Osteoblast (primary cell): Measurements from ENCODE around the gene KCNA1. TPM values are rescaled to one million over a fixed set of nuclear protein-coding genes. Genes with fewer than 3 reads are reported as not detected.

Experiments used
- DNase-seq: peaks from one replicate; pipeline ENCODE4 v3.0.0; 2011; ENCODE audit warnings: low spot score, mixed read lengths; ENCODE audit not compliant: insufficient read length; ENCODE audit errors: missing footprints
- H2AFZ ChIP-seq: 2 replicates; pipeline ENCODE4 v1.6.0; 2011; ENCODE audit warnings: mild to moderate bottlenecking, low read length
- H3K27ac ChIP-seq: 2 replicates; pipeline ENCODE4 v1.5.1; 2011; ENCODE audit warnings: mild to moderate bottlenecking, low read depth, low read length, moderate library complexity
- H3K27me3 ChIP-seq: 2 replicates; pipeline ENCODE4 v1.6.0; 2012; ENCODE audit warnings: mild to moderate bottlenecking, control low read depth, inconsistent platforms, low read length, moderate library complexity; ENCODE audit not compliant: insufficient read depth
- H3K36me3 ChIP-seq: 2 replicates; pipeline ENCODE4 v1.5.1; 2011; ENCODE audit warnings: mild to moderate bottlenecking, low read length, control low read depth, moderate library complexity; ENCODE audit not compliant: insufficient read depth
- H3K4me1 ChIP-seq: 2 replicates; pipeline ENCODE4 v1.5.1; 2011; ENCODE audit warnings: mild to moderate bottlenecking, low read length, control low read depth, moderate library complexity; ENCODE audit not compliant: insufficient read depth
- H3K4me2 ChIP-seq: 2 replicates; pipeline ENCODE4 v1.6.0; 2011; ENCODE audit warnings: mild to moderate bottlenecking, low read length; ENCODE audit not compliant: insufficient read depth
- H3K4me3 ChIP-seq: fragments of 200-600 bp; sonication (generic); 3 replicates; pipeline ENCODE4 v1.5.1; 2012; ENCODE audit warnings: mild to moderate bottlenecking, low read length, inconsistent platforms; ENCODE audit not compliant: insufficient read depth
- H3K79me2 ChIP-seq: 2 replicates; pipeline ENCODE4 v1.6.0; 2012; ENCODE audit warnings: mild to moderate bottlenecking, low read length, control low read depth, inconsistent platforms; ENCODE audit not compliant: insufficient read depth
- H3K9me3 ChIP-seq: 2 replicates; pipeline ENCODE4 v1.5.1; 2011; ENCODE audit warnings: low read depth, low read length, control low read depth
- H4K20me1 ChIP-seq: 2 replicates; pipeline ENCODE4 v1.6.0; 2012; ENCODE audit warnings: mild to moderate bottlenecking, low read length, control low read depth; ENCODE audit not compliant: insufficient read depth
- CTCF ChIP-seq: IDR thresholded peaks from 2 replicates; pipeline ENCODE4 v1.5.1; 2011; ENCODE audit warnings: mild to moderate bottlenecking, low read depth, low read length, moderate library complexity; ENCODE audit errors: extremely low read depth
- total RNA-seq: library from RNA; depleted of rRNA; stranded (reverse); fragments of >200 nt; gene quantifications from 2 replicates; pipeline ENCODE4 v1.2.3, GENCODE V29; 2012

Gene KCNA1
- total RNA-seq, 1 donor: under 0.01 TPM

- H4K20me1 ChIP-seq: no peaks in the 10 kb centered on the region
- DNase-seq: no peak
- H3K4me3 ChIP-seq: no peak overlapping the region
- H3K27me3 ChIP-seq: no peaks in the 10 kb centered on the region
- H3K4me1 ChIP-seq: no peaks in the 10 kb centered on the region
- no peak overlapping the region for H3K27ac ChIP-seq
- no peaks in the 10 kb centered on the region for H3K36me3 ChIP-seq
- H3K4me2 ChIP-seq: no peak overlapping the region
- H2AFZ ChIP-seq: no peak overlapping the region
- no peak for TF ChIP-seq CTCF
- no peaks in the 10 kb centered on the region for H3K9me3 ChIP-seq
- no peaks in the 10 kb centered on the region for H3K79me2 ChIP-seq
These were observed 10.3 kb upstream of the KCNA1 start for GRCh38 chr12:4899364-4899763.

- Histone ChIP-seq H4K20me1 (no peaks in the 10 kb centered on the region), H3K9me3 (no peaks in the 10 kb centered on the region), H3K27ac (no peak overlapping the region), H3K79me2 (no peaks in the 10 kb centered on the region), H3K27me3 (no peaks in the 10 kb centered on the region), H3K4me1 (no peaks in the 10 kb centered on the region), H2AFZ (no peak overlapping the region), H3K36me3 (no peaks in the 10 kb centered on the region), H3K4me3 (no peak overlapping the region), H3K4me2 (no peak overlapping the region)
- DNase-seq: peak; percentile 85
- no peak for TF ChIP-seq CTCF
These were observed 9.4 kb upstream of the KCNA1 start for GRCh38 chr12:4900327-4900726.

DNA sequence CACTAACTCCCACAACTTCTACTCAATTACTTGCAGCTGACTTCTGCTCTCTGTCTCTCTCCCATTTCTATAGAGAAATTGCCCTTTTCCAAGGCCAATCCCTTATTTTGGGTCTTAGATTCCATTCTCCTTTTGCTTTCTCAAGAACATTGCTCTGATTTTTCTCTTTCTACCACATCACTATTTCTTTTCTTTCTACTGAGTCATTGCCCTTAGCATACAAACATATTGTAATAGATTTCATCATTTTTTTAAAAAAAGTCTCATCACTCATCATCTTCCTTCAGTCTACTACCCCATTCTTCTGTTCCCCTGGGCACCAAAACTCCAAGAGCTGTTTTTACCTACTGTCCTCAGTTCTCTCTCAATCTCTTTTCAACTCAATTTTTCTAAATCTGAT, 4.4 kb upstream of the KCNA1 start:
- H3K27me3 ChIP-seq: peaks cover 22% of the 10 kb centered on the region
- no peak for DNase-seq
- H3K4me2 ChIP-seq: no peak overlapping the region
- H3K9me3 ChIP-seq: no peaks in the 10 kb centered on the region
- no peak for TF ChIP-seq CTCF
- no peak overlapping the region for H2AFZ ChIP-seq
- no peaks in the 10 kb centered on the region for H3K36me3 ChIP-seq
- H3K4me1 ChIP-seq: no peaks in the 10 kb centered on the region
- H3K79me2 ChIP-seq: no peaks in the 10 kb centered on the region
- no peaks in the 10 kb centered on the region for H4K20me1 ChIP-seq
- H3K4me3 ChIP-seq: no peak overlapping the region
- no peak overlapping the region for H3K27ac ChIP-seq

DNA sequence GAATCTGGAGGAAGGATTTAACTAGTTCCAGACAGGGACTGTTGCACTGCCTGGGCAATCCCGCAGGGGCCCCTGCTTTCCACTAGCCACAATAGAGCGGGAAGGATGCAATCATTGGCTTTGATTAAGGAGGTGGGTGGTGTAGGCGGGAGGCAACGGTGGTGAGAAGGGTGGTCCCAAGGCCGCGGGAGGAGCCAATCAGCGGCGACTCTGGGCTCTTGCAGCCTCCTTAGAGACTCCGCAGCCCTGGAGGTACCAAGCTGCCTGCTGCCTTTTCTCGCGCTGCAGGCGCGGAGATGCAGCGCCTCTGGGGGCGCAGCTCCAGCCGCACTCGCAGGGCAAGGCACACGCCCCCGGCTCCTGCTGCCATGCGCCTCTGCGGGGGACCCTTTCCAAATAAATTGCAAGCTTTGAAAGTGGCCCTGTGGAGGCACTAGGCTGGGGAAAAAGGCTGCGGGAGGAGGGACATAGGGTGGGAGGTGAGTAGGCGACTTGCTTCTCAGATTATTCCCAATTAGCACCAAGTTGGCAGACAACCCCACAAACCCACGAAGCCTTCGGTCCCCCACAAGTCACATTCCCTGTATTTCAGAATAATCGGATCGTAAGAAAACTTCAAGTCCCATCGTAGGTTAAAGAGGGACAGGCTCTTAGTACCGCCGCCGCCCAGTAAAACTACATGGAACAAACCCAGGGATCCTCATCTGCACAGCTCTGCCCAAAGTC, 858 bp upstream of the KCNA1 start:
- peak; percentile 45 for DNase-seq
- Histone ChIP-seq H3K79me2 (no peaks in the 10 kb centered on the region), H3K4me3 (no peak overlapping the region), H3K27me3 (peaks cover 39% of the 10 kb centered on the region), H3K9me3 (no peaks in the 10 kb centered on the region), H3K4me2 (no peak overlapping the region), H3K27ac (no peak overlapping the region), H3K36me3 (no peaks in the 10 kb centered on the region), H2AFZ (no peak overlapping the region), H3K4me1 (no peaks in the 10 kb centered on the region), H4K20me1 (no peaks in the 10 kb centered on the region)
- TF ChIP-seq CTCF: no peak
